A549 (cell line): ENCODE measurements around the gene NOS1.

ENCODE experiments used
- TF ChIP-seq, protein P1 (sequence below): fragments of >200 bp; sonication (Bioruptor Twin); formaldehyde crosslinking; IDR thresholded peaks from 3 replicates; pipeline ENCODE4 v1.5.1; 2016
- TF ChIP-seq, protein P2 (sequence below): fragments of 150-350 bp; IDR thresholded peaks from 2 replicates; pipeline ENCODE4 v1.6.1; 2014; ENCODE audit warnings: low read depth, mild to moderate bottlenecking, low read length

DNA sequence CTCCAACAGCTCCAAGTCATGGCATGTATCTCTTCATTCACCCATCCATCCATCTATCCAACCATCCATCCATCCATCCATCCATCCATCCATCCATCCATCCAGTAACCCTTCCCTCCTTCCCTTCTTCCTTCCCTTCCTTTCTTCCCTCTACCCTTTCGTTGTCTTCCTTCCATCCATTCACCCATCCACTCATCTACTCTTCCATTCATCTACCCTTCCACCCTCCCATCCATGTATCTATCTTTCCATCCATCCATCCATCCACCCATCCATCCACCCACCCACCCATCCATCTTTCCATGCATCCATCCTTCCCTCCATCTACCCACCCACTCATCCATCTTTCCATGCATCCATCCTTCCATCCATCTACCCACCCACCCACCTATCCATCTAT lies 117.9 kb downstream of the NOS1 start:
- TF ChIP-seq, protein P1, sequence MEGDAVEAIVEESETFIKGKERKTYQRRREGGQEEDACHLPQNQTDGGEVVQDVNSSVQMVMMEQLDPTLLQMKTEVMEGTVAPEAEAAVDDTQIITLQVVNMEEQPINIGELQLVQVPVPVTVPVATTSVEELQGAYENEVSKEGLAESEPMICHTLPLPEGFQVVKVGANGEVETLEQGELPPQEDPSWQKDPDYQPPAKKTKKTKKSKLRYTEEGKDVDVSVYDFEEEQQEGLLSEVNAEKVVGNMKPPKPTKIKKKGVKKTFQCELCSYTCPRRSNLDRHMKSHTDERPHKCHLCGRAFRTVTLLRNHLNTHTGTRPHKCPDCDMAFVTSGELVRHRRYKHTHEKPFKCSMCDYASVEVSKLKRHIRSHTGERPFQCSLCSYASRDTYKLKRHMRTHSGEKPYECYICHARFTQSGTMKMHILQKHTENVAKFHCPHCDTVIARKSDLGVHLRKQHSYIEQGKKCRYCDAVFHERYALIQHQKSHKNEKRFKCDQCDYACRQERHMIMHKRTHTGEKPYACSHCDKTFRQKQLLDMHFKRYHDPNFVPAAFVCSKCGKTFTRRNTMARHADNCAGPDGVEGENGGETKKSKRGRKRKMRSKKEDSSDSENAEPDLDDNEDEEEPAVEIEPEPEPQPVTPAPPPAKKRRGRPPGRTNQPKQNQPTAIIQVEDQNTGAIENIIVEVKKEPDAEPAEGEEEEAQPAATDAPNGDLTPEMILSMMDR: no peak
- TF ChIP-seq, protein P2, sequence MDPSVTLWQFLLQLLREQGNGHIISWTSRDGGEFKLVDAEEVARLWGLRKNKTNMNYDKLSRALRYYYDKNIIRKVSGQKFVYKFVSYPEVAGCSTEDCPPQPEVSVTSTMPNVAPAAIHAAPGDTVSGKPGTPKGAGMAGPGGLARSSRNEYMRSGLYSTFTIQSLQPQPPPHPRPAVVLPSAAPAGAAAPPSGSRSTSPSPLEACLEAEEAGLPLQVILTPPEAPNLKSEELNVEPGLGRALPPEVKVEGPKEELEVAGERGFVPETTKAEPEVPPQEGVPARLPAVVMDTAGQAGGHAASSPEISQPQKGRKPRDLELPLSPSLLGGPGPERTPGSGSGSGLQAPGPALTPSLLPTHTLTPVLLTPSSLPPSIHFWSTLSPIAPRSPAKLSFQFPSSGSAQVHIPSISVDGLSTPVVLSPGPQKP: no peak
